ENCODE data around the gene GHRHR.

GHRHR gene

GRCh38 chr7:31017032-31017675 lies 53.4 kb downstream of the GHRHR start:
- no peak for DNase-seq

DNA sequence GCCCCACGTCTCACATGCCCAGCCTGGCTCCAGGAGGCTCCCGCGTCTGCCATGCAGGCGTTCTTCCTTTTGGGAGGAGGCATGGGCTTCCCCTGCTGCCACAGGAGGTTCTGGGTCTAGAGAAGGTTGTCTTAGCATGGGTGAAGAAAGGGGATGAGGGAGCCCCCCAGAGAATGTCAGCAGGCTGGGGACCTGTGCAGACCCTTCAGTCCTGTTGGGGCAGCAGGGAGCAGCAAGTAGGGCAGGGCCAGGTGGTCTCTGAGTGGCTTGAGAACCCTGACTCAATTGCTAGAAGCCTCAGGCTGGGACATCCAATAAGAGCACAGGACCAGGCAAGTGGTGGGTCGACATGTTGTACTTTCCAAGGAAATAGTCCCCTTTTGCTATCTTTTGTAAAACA lies 54.0 kb downstream of the GHRHR start:
- DNase-seq = no peak

GRCh38 chr7:31019509-31019908 lies 55.8 kb downstream of the GHRHR start:
- DNase-seq = no peak

DNA sequence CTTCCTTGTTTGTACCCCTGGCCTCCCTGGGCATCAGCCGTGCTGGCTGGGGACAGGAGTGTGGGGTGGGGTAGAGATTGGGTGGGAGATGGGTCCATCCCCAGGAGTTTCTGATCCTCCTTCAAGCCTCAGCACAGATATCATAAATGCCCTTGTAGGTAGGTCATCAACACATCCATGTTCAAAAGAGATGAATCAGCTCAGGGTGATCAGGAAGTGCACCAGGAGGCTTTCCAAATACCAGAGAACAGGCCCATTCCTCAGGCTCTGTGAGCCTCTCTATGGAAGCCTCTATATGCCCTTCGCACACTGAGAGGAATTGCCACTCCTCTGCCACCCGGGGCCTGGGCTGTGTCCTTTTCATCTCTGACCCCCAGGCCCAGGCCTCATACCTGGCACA lies 56.4 kb downstream of the GHRHR start:
- DNase-seq = no peak

GRCh38 chr7:31020652-31021051 lies 56.9 kb downstream of the GHRHR start:
- no peak for DNase-seq

DNA sequence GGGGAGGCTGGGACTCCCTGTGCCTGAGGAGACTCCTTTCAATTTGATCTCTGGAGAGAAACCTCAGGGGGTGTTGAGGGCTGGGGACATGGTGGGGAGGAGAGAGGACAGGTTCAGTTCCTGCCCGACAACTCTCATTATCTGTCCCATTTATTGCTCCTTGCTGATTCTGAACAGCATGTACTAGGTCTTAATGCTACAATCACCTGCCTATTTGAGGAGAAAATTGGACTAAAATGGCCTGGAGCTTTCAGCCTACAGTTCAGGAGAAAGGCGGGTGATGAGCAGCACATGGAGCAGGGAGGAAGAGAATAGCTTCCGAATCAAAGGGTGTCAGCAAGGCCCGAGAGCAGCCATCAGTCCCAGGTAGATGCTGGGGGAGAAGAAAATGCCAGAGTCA lies 58.4 kb downstream of the GHRHR start:
- DNase-seq = no peak

DNA sequence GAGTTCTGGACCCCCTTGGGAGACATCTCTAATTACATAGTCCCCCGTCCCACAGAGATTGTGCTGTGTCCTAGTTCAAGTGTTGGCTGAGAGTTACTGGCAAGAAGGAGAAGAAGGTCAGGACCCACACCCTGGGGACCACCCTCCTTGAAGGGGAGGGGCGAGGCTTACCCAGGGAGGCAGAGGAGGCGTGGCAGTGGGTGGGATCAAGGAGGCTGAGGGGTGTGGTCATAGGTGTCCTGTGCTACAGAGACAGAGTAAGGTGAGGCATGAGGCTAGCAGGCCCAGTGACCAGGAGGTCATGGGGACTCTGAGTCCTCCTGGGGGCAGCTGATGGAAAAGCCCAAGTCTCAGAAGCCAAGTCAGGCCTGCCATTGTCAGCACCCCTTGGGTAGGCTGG lies 59.0 kb downstream of the GHRHR start:
- DNase-seq = no peak

DNA sequence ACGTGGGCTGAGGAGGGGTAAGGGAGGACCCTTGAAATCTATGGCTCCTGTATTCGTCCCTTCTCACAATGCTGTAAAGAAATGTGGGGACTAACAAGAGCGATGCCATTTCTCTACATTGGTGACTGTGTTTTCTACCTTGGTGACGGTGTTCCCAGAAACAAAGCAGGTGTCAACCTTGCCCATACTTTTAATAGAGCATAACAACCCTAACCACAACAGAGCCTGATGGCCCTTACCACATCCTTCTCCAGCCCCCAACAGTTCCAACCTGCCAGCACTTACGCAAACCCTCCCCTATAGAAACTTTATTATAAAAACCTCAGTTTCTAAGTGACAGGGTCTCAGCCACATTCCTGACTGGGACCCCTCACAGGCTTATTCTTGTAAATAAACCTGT lies 60.1 kb downstream of the GHRHR start:
- DNase-seq = no peak

GRCh38 chr7:31027161-31027965 lies 63.6 kb downstream of the GHRHR start:
- DNase-seq = no peak

DNA sequence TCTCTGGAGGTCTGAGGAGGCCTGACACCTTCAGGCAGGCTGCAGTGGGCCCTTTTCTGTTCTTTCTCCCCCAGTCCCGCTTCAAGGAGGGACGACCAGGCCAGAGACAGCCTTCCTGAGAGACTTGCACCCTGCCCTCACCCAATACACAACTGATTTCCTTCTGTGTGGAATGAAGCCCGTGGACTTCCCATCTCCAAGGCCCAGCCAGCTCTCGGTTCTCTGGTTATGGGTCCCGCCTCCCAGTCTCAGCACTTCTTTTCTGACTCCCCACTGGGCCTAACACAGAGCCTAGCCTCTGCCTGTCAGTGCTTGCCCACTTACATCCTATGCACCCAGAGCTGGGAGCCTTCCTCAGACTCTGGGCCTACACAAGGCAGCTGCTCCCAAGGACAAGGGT lies 64.3 kb downstream of the GHRHR start:
- no peak for DNase-seq

- DNase-seq = peak; percentile 28 to 52
These were observed 64.8 kb downstream of the GHRHR start for GRCh38 chr7:31028417-31028992.
